Smooth muscle cell (in vitro differentiated cells): Measurements from ENCODE around the gene MYO3B. TPM values are rescaled to one million over a fixed set of nuclear protein-coding genes. Genes with fewer than 3 reads are reported as not detected.
A peak's percentile ranks its signal among the peaks of the same experiment; 100 is the strongest.

Experiments used
- DNase-seq: peaks from one replicate; lab custom pipeline; 2025; ENCODE audit not compliant: unreplicated experiment; lab: John Stamatoyannopoulos, UW
- H2AFZ ChIP-seq: fragments of 200-600 bp; sonication (generic); 2 replicates; pipeline ENCODE4 v1.6.0; 2016; ENCODE audit warnings: antibody characterized with exemption, low read depth, mild to moderate bottlenecking
- H3F3A ChIP-seq: fragments of 200-600 bp; sonication (generic); 2 replicates; pipeline ENCODE4 v1.6.0; 2017; ENCODE audit warnings: antibody characterized with exemption, low read depth
- H3K27ac ChIP-seq: fragments of 200-600 bp; sonication (generic); 2 replicates; pipeline ENCODE4 v1.5.1; 2016; ENCODE audit warnings: low read depth, mild to moderate bottlenecking
- H3K27me3 ChIP-seq: fragments of 200-600 bp; sonication (generic); 2 replicates; pipeline ENCODE4 v1.6.1; 2016; ENCODE audit warnings: low read depth, mild to moderate bottlenecking
- H3K36me3 ChIP-seq: fragments of 200-600 bp; sonication (generic); 2 replicates; pipeline ENCODE4 v1.5.1; 2016; ENCODE audit warnings: low read depth
- H3K4me1 ChIP-seq: fragments of 200-600 bp; sonication (generic); 2 replicates; pipeline ENCODE4 v1.5.1; 2016; ENCODE audit warnings: low read depth
- H3K4me2 ChIP-seq: fragments of 200-600 bp; sonication (generic); 2 replicates; pipeline ENCODE4 v1.6.0; 2016; ENCODE audit warnings: mild to moderate bottlenecking
- H3K4me3 ChIP-seq: fragments of 200-600 bp; sonication (generic); 2 replicates; pipeline ENCODE4 v1.5.1; 2016; ENCODE audit warnings: mild to moderate bottlenecking
- H3K79me2 ChIP-seq: fragments of 200-600 bp; sonication (generic); 2 replicates; pipeline ENCODE4 v1.6.0; 2016; ENCODE audit warnings: low read depth, mild to moderate bottlenecking
- H3K9ac ChIP-seq: fragments of 200-600 bp; sonication (generic); 2 replicates; pipeline ENCODE4 v1.6.0; 2016; ENCODE audit warnings: low read depth
- H3K9me3 ChIP-seq: fragments of 200-600 bp; sonication (generic); replicated peaks from 2 replicates; pipeline ENCODE4 v1.5.1; 2016; ENCODE audit warnings: low read depth
- H4K20me1 ChIP-seq: fragments of 200-600 bp; sonication (generic); 2 replicates; pipeline ENCODE4 v1.6.0; 2016; ENCODE audit warnings: low read depth
- WGBS: methylation state at CpG from one replicate; pipeline ENCODE4 v1.1.7; 2016; ENCODE audit warnings: low lambda C conversion rate; 5-methylcytosine and 5-hydroxymethylcytosine counted together
- polyA plus RNA-seq: library from polyadenylated mRNA; unstranded; fragments of >200 nt; fragmentation: Nextera tagmentation; extraction: Ambion mirVana; gene quantifications from 2 replicates; pipeline ENCODE4 v1.2.1, GENCODE V29; 2016
- total RNA-seq: library from RNA; depleted of rRNA; stranded (reverse); fragments of >200 nt; gene quantifications from 2 replicates; pipeline ENCODE4 v1.2.3, GENCODE V29; 2014
- TF ChIP-seq, protein P1 (sequence below): fragments of 200-600 bp; sonication (generic); IDR thresholded peaks from 2 replicates; pipeline ENCODE4 v1.5.1; 2017; ENCODE audit warnings: borderline replicate concordance, mild to moderate bottlenecking, antibody characterized with exemption; ENCODE audit not compliant: insufficient read depth, poor library complexity, severe bottlenecking

The MYO3B gene
- total and polyA plus RNA-seq, 2 experiments from 2014 or later = 0.47 to 3.1 TPM

DNA sequence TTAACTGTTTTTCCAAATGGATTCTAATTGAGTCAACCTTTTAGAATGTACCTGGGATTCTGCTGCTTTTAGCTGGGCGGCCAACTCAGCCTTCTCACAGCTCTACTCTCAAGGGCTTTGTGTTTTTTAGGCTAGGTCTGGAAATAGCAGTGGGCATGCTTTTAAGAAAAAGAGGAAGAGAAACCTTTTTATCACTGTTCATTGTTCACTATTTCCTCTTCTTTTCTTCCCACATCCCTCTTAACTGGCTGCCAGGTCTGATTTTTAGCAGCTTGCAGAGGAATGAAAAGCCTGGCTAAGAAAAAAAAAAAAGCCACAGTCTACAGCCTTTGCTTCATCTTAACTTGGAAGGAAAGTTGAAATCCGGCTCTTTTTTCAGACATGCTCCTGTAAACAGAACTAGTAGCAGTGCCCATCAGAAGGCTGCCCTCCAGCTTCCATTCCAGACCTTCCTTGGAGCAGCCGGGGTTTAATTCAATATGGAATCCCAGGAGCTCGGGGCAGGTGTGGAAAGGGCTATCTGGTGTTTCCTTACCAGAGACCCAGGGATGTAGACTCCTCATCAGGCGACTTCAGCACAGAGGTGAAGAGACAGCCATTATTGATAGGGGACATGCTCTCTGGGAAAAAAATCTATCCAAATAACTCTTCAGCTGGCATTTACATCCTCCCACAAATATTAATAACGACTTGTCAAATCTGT, 230.7 kb downstream of the MYO3B start:
- DNase-seq = no peak
- Histone ChIP-seq H3K27ac (no peak overlapping the region), H3K4me1 (no peaks in the 10 kb centered on the region), H3K4me3 (peak overlapping the region; percentile 49), H3K9ac (no peak overlapping the region), H3K36me3 (no peaks in the 10 kb centered on the region), H4K20me1 (no peaks in the 10 kb centered on the region), H3K4me2 (peak overlapping the region; percentile 88), H3F3A (no peaks in the 10 kb centered on the region), H3K79me2 (no peaks in the 10 kb centered on the region), H2AFZ (peak overlapping the region; percentile 75), H3K27me3 (no peaks in the 10 kb centered on the region), H3K9me3 (no peaks in the 10 kb centered on the region)
- 43% methylated on average over 6 of the region's 6 CpGs for WGBS
- TF ChIP-seq, protein P1, sequence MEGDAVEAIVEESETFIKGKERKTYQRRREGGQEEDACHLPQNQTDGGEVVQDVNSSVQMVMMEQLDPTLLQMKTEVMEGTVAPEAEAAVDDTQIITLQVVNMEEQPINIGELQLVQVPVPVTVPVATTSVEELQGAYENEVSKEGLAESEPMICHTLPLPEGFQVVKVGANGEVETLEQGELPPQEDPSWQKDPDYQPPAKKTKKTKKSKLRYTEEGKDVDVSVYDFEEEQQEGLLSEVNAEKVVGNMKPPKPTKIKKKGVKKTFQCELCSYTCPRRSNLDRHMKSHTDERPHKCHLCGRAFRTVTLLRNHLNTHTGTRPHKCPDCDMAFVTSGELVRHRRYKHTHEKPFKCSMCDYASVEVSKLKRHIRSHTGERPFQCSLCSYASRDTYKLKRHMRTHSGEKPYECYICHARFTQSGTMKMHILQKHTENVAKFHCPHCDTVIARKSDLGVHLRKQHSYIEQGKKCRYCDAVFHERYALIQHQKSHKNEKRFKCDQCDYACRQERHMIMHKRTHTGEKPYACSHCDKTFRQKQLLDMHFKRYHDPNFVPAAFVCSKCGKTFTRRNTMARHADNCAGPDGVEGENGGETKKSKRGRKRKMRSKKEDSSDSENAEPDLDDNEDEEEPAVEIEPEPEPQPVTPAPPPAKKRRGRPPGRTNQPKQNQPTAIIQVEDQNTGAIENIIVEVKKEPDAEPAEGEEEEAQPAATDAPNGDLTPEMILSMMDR = no peak

DNA sequence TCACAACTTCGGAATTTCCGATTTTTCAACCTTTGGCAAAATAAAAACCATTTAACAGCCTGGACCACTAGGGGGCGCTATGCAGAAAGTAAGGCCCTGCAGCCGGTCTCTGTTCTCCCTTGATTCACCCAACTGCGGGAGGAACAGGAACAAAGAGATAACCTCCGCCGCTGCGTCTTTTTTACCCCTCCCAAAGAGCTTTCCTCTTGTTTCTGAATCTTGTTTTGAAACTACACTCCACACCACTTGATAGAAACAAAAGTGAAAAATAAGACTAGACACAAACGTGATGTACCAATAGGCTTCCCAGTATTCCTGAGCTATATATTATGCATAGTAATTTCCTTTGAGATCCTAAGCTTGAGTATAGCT, 231.2 kb downstream of the MYO3B start:
- TF ChIP-seq, protein P1 = peak; percentile 97
- no peaks in the 10 kb centered on the region for H3K27me3 ChIP-seq
- H3K9ac ChIP-seq = no peak overlapping the region
- no peaks in the 10 kb centered on the region for H3K36me3 ChIP-seq
- peak overlapping the region; percentile 75 for H2AFZ ChIP-seq
- H3K79me2 ChIP-seq = no peaks in the 10 kb centered on the region
- peak; percentile 20 for DNase-seq
- H3K4me3 ChIP-seq = peak overlapping the region; percentile 49
- no peaks in the 10 kb centered on the region for H3F3A ChIP-seq
- 5% methylated on average over 9 of the region's 9 CpGs for WGBS
- H3K9me3 ChIP-seq = no peaks in the 10 kb centered on the region
- H3K4me1 ChIP-seq = no peaks in the 10 kb centered on the region
- H4K20me1 ChIP-seq = no peaks in the 10 kb centered on the region
- peak overlapping the region; percentile 88 for H3K4me2 ChIP-seq
- no peak overlapping the region for H3K27ac ChIP-seq

DNA sequence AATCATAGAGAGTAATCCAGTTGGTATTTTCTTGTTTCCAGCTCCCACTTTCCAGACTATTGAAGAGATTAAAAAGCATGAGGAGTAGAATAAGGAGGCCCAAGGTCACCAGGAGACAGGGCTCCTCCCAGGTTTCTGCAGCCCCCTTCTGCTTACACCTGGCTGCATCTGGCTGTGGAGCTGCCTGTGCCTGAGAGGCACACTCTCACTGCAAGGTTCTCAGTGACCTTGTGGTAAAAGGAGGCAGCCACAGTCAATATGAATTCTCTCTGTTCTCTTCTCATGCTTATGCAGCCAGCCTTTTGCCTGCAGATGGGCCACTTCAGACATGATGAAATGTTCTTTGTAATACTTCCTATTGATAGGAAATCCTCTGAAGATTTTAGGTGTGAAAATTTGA, 233.7 kb downstream of the MYO3B start:
- Histone ChIP-seq H3K27me3 (no peaks in the 10 kb centered on the region), H3K4me1 (no peaks in the 10 kb centered on the region), H4K20me1 (no peaks in the 10 kb centered on the region), H3K27ac (no peak overlapping the region), H3F3A (no peaks in the 10 kb centered on the region), H3K9ac (no peak overlapping the region), H2AFZ (no peak overlapping the region), H3K79me2 (no peaks in the 10 kb centered on the region), H3K4me2 (no peak overlapping the region), H3K36me3 (no peaks in the 10 kb centered on the region), H3K4me3 (no peak overlapping the region), H3K9me3 (no peaks in the 10 kb centered on the region)
- TF ChIP-seq, protein P1 = no peak
- DNase-seq = no peak

DNA sequence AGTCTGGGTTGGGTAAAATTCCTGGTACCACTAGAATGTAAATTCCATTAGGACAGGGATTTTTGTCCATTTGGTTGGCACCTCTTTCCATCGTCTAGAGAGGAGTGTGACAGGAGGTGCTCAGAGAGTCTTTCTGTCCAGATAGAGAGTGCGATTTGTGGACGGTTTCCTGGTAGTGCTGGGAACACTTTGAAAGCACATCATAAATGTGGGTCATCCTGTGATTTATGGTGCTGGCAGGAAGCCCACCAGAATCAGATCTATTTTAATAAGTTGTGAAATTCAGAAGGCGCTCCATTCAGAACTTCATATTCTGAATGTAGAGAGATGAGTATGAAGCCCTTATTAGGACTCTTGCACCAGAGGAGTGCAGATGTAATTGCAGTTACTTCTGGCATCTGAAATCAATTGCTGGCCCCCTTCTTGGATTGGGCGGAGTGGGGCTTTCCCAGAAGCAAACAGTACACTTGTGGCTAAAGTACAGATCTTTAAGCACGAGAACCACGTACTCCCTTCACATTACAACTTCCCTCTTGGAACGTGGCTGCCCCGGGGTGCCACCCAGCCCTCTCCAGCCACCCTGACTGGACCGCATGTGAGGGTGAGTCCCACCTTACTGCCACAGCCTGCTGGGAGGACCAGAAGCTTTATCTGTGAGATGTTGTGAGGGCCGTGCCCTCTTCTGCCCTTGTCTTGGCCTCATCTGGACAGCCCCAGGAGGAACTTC, 243.2 kb downstream of the MYO3B start:
- Histone ChIP-seq H3K27ac (no peak overlapping the region), H3K4me1 (peaks cover 8% of the 10 kb centered on the region), H3K4me2 (peak overlapping the region; percentile 18), H3F3A (peaks cover 3% of the 10 kb centered on the region), H4K20me1 (no peaks in the 10 kb centered on the region), H3K36me3 (no peaks in the 10 kb centered on the region), H2AFZ (no peak overlapping the region), H3K9me3 (no peaks in the 10 kb centered on the region), H3K9ac (no peak overlapping the region), H3K79me2 (no peaks in the 10 kb centered on the region), H3K27me3 (no peaks in the 10 kb centered on the region), H3K4me3 (no peak overlapping the region)
- WGBS = 83% methylated on average over 11 of the region's 11 CpGs
- TF ChIP-seq, protein P1 = no peak
- DNase-seq = no peak
